Measurements from ENCODE around the gene TBC1D19.

- TF ChIP-seq CTCF (conservative IDR thresholded peaks at IDR 0.05) (no peak), ZFX (IDR thresholded peaks at IDR 0.05) (no peak)
Measured at GRCh38 chr4:26788341-26788733, 204.5 kb downstream of the TBC1D19 start.

All from C4-2B (cell line).